NT2/D1 (cell line): ENCODE data around the gene CES2.

Experiments used
- YY1 ChIP-seq: IDR thresholded peaks from 2 replicates; pipeline ENCODE4 v1.6.1; 2011; ENCODE audit not compliant: insufficient read length, insufficient read depth
- ZNF274 ChIP-seq: IDR thresholded peaks from 2 replicates; pipeline ENCODE4 v1.6.1; 2011; ENCODE audit warnings: mild to moderate bottlenecking, low read depth, low read length

GRCh38 chr16:66894948-66895688, 40.2 kb upstream of the CES2 start:
- TF ChIP-seq ZNF274: no peak
- TF ChIP-seq YY1: no peak
